IPS-18c (cell line): ENCODE data around the gene ZMYM3.
"Not testable (repeated sequence)": the region's sequence is repeated elsewhere in the genome, so short reads cannot be mapped to it uniquely, and the experiment has no call there.

Experiments used
- H3K4me3 ChIP-seq: 2 replicates; pipeline ENCODE4 v1.7.0; 2013; ENCODE audit warnings: low read depth, mild to moderate bottlenecking, low read length, moderate library complexity; ENCODE audit not compliant: insufficient read depth
- H3K9me3 ChIP-seq: one replicate; pipeline ENCODE4 v1.6.1; 2013; ENCODE audit warnings: mild to moderate bottlenecking, low read length, moderate library complexity; ENCODE audit not compliant: control insufficient read depth, insufficient read depth

ZMYM3 gene

GRCh38 chrX:71254092-71254963 is at the start of gene ZMYM3:
ZMYM3 (minus strand) TSS chrX:71254140; CDS start chrX:71253255, 885 bp downstream.
- peak within 1 kb of the TSS; percentile 66 for H3K4me3 ChIP-seq
- peaks cover 9% of the 10 kb centered on the region for H3K9me3 ChIP-seq

- Histone ChIP-seq H3K4me3 (no peak overlapping the region), H3K9me3 (peaks cover 14% of the 10 kb centered on the region)
Measured at GRCh38 chrX:71302461-71303213, 48.7 kb upstream of the ZMYM3 start.

GRCh38 chrX:71301195-71301924 is 47.4 kb upstream of the ZMYM3 start, which contains the start of gene ITGB1BP2:
ITGB1BP2 (plus strand) TSS chrX:71301750; CDS start chrX:71301807, 57 bp downstream.
- no peak within 1 kb of the TSS for H3K4me3 ChIP-seq
- peaks cover 14% of the 10 kb centered on the region for H3K9me3 ChIP-seq

GRCh38 chrX:71300495-71300894 is 46.6 kb upstream of the ZMYM3 start:
- peaks cover 14% of the 10 kb centered on the region for H3K9me3 ChIP-seq

GRCh38 chrX:71300064-71300463 is 46.1 kb upstream of the ZMYM3 start:
- peaks cover 14% of the 10 kb centered on the region for H3K9me3 ChIP-seq
- not testable (repeated sequence) for H3K4me3 ChIP-seq

More at GRCh38 chrX:71300495-71300894, 46.6 kb upstream of the ZMYM3 start:
- not testable (repeated sequence) for H3K4me3 ChIP-seq

- 0 out of 2 replicates have a peak overlapping the region, but pooled peaks have one; percentile 3 for H3K4me3 ChIP-seq
- H3K9me3 ChIP-seq: peaks cover 8% of the 10 kb centered on the region
Measured at GRCh38 chrX:71298119-71298518, 44.2 kb upstream of the ZMYM3 start.

- Histone ChIP-seq H3K4me3 (no peak overlapping the region), H3K9me3 (peaks cover 8% of the 10 kb centered on the region)
Measured at GRCh38 chrX:71296806-71297205, 42.9 kb upstream of the ZMYM3 start.

GRCh38 chrX:71292669-71293365 is 38.9 kb upstream of the ZMYM3 start:
- no peak overlapping the region for H3K4me3 ChIP-seq
- H3K9me3 ChIP-seq: peaks cover 2% of the 10 kb centered on the region

- peaks cover 2% of the 10 kb centered on the region for H3K9me3 ChIP-seq
- no peak overlapping the region for H3K4me3 ChIP-seq
Measured at GRCh38 chrX:71291381-71291780, 37.4 kb upstream of the ZMYM3 start.

GRCh38 chrX:71285929-71286328 is 32.0 kb upstream of the ZMYM3 start:
- H3K4me3 ChIP-seq: no peak overlapping the region
- peaks cover 2% of the 10 kb centered on the region for H3K9me3 ChIP-seq

GRCh38 chrX:71283403-71284143 is 29.6 kb upstream of the ZMYM3 start, which contains the start of gene NONO:
NONO (plus strand) TSS chrX:71283635; CDS start chrX:71290638, 7,003 bp downstream.
- H3K4me3 ChIP-seq: peak within 1 kb of the TSS; percentile 78
- H3K9me3 ChIP-seq: peaks cover 3% of the 10 kb centered on the region

- H3K4me3 ChIP-seq: peak overlapping the region; percentile 36; the same call in 1 of the 2 replicates
- peaks cover 3% of the 10 kb centered on the region for H3K9me3 ChIP-seq
Measured at GRCh38 chrX:71282514-71283402, 28.8 kb upstream of the ZMYM3 start.

GRCh38 chrX:71281300-71281699 is 27.4 kb upstream of the ZMYM3 start:
- H3K9me3 ChIP-seq, H3K4me3 ChIP-seq: not testable (repeated sequence)

- H3K4me3 ChIP-seq, H3K9me3 ChIP-seq: not testable (repeated sequence)
Measured at GRCh38 chrX:71272313-71272712, 18.4 kb upstream of the ZMYM3 start.

GRCh38 chrX:71269801-71270395 is 16.0 kb upstream of the ZMYM3 start:
- Histone ChIP-seq H3K4me3 (no peak overlapping the region), H3K9me3 (peaks cover 9% of the 10 kb centered on the region)
